Upper lobe of left lung (tissue), 4 donors: ENCODE results near the gene CFAP221.

Experiments used
- CTCF ChIP-seq, 6 experiments: fragments of 450-650 bp in 4 of 6; fragments of 200-600 bp in 2 of 6; sonication (generic) in 2 of 6; IDR thresholded peaks; one replicate each; pipeline ENCODE4 v1.5.1; 2016 to 2019; ENCODE audit warnings: antibody characterized with exemption in 6 of 6
- EP300 ChIP-seq, 4 donors: sonication (generic); formaldehyde crosslinking; IDR thresholded peaks; one replicate each; pipeline ENCODE4 v1.5.1; 2017; ENCODE audit warnings: antibody characterized with exemption in 4 of 4, control low read depth in 2 of 4
- POLR2A ChIP-seq, 4 donors: fragments of 450-650 bp; IDR thresholded peaks; one replicate each; pipeline ENCODE4 v1.5.1; 2016 to 2017; ENCODE audit warnings: antibody characterized with exemption in 4 of 4, mild to moderate bottlenecking in 2 of 4
- POLR2AphosphoS5 ChIP-seq, 2 donors: sonication (generic); formaldehyde crosslinking; IDR thresholded peaks; one replicate each; pipeline ENCODE4 v1.5.1; 2017; ENCODE audit warnings: antibody characterized with exemption in 2 of 2

- no peak for TF ChIP-seq CTCF (IDR thresholded peaks at IDR 0.05)
- no peak for TF ChIP-seq POLR2A (IDR thresholded peaks at IDR 0.05)
- TF ChIP-seq EP300 (IDR thresholded peaks at IDR 0.05) = no peak
- TF ChIP-seq POLR2AphosphoS5 (IDR thresholded peaks at IDR 0.05) = no peak
These were observed 62.4 kb downstream of the CFAP221 start for GRCh38 chr2:119606674-119607073.
